GM10248 (cell line): ENCODE results near the gene RPL22.

Experiments used
- CTCF ChIA-PET: fragments of 300-600 bp; sonication (Branson Sonifier 250); formaldehyde crosslinking; extraction: SDS; loops from one replicate; lab custom pipeline; 2021; ENCODE audit warnings: antibody characterized with exemption; lab: Yijun Ruan, JAX
- POLR2A ChIA-PET: fragments of 350-650 bp; sonication (Branson Sonifier 250); formaldehyde crosslinking; extraction: SDS; loops from one replicate; lab custom pipeline; 2020; ENCODE audit warnings: antibody characterized with exemption; lab: Yijun Ruan, JAX
- DNase-seq: peaks from one replicate; pipeline ENCODE4 v3.0.0; 2012; ENCODE audit errors: extremely low spot score
- TF ChIP-seq, protein P1 (sequence below): IDR thresholded peaks from 2 replicates; pipeline ENCODE4 v1.5.1; 2012; ENCODE audit warnings: mild to moderate bottlenecking, low read depth; ENCODE audit errors: extremely low read depth, missing control alignments, control extremely low read depth

The RPL22 gene

DNA sequence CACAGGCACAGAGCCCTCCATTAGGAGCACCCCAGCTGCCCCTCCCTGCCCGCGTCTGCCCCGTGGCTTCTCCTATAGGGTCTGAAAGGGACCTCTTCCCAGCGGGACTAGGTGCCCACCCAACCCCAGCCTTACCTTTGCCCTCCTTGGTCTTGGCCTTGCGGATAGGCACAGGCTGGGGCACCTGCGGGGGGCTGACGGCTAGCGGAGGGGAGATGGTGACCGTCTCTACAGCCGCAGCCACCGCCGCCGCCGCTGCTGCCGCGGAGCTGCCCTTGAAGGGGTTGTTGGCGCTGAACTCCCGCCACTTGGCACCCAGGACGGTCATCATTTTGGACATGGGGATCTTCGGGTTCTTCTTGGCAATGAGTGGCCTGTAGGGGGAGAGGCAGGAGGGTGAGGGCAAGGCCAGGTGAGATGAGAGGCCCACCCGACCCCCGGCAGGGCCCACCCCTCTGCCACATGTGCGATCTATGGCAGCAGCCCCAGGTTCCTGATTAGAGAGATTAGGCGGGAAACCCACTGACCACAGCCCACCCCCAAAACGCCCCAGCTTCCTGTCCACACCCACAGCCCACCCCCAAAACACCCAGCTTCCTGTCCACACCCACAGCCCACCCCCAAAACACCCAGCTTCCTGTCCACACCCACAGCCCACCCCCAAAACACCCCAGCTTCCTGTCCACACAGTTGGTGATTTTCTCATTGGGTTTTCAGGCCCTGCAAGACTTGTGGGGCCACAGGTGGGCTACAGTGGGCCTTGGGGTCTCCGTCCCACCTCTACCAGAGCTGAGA, 44.7 kb downstream of the RPL22 start:
- ChIA-PET CTCF (no interaction called here), POLR2A (no interaction called here)
- TF ChIP-seq, protein P1, sequence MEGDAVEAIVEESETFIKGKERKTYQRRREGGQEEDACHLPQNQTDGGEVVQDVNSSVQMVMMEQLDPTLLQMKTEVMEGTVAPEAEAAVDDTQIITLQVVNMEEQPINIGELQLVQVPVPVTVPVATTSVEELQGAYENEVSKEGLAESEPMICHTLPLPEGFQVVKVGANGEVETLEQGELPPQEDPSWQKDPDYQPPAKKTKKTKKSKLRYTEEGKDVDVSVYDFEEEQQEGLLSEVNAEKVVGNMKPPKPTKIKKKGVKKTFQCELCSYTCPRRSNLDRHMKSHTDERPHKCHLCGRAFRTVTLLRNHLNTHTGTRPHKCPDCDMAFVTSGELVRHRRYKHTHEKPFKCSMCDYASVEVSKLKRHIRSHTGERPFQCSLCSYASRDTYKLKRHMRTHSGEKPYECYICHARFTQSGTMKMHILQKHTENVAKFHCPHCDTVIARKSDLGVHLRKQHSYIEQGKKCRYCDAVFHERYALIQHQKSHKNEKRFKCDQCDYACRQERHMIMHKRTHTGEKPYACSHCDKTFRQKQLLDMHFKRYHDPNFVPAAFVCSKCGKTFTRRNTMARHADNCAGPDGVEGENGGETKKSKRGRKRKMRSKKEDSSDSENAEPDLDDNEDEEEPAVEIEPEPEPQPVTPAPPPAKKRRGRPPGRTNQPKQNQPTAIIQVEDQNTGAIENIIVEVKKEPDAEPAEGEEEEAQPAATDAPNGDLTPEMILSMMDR, result no peak

DNA sequence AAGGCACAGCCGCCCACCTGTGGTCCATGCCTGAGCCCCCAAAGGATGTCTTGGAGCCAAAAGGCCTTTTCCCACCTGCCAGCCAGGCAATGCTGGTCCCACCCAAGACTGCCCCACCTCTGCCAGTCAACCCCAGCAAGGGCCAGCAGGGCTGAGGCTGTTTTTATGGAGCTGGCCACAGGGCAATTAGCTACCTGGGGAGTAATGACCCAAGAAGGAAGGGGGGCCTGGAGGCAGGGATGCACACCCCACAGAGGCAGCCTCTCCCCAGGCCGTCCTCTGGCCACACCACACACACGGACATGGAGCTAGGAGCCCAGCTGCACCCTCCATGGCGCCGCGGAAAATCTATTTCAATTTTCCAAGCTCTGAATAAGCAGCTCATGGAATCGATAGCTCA, 46.5 kb downstream of the RPL22 start:
- POLR2A ChIA-PET, result no interaction called here
- DNase-seq, result no peak
- CTCF ChIA-PET, result interaction anchor here (1.1 kb wide), 1 partner anchor 28 kb away, joined by 3 read pairs; no protein-coding TSS in a partner anchor
- TF ChIP-seq, protein P1, result no peak

More for the DNA sequence above, 44.7 kb downstream of the RPL22 start:
- DNase-seq, result no peak

DNA sequence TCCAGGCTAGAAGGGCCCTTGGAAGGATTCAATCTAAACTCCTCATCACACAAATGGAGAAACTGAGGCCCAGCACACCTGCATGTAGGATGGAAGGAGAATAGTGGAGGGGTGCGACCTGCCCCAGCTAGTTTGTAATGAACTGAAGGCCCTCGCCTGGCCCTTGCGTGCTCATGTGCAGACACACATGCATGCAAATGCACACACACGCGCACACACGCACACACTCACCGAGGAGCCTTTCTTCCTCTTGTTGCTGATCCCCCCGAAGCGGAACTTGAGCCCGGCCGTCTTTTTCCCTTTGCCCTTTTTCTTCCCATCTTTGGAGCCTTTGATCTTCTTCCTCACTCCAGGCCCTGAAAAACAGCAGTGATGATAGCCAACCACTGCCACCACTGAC, 47.2 kb downstream of the RPL22 start:
- TF ChIP-seq, protein P1, result no peak
- ChIA-PET POLR2A (no interaction called here), CTCF (no interaction called here)
- no peak for DNase-seq

DNA sequence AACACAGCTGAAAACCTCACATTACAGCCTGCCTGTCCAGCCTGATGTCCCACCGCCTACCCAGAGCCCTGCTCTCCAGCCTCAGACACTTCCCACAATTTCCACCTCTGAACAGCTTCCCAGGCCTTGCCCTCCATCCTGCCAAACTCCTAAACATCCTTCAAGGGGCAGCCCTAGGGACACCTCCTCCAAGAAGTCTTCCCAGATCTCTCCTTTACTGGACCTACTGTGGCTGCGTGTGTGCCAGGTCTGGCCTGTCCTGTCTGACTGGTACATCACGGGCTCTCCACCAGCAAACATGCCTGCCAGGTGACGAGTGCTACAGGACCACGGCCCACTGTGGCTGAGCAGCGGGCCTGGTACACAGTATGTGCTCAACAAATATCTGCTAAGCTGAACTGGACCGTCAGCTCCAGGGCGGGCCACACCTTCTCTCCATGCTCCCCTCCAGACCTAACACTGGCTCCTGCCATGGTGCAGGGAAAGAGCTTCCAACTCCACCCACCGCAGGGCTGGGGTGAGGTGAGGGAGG, 48.0 kb downstream of the RPL22 start:
- TF ChIP-seq, protein P1, result no peak
- CTCF ChIA-PET, result no interaction called here
- no peak for DNase-seq
- POLR2A ChIA-PET, result no interaction called here

DNA sequence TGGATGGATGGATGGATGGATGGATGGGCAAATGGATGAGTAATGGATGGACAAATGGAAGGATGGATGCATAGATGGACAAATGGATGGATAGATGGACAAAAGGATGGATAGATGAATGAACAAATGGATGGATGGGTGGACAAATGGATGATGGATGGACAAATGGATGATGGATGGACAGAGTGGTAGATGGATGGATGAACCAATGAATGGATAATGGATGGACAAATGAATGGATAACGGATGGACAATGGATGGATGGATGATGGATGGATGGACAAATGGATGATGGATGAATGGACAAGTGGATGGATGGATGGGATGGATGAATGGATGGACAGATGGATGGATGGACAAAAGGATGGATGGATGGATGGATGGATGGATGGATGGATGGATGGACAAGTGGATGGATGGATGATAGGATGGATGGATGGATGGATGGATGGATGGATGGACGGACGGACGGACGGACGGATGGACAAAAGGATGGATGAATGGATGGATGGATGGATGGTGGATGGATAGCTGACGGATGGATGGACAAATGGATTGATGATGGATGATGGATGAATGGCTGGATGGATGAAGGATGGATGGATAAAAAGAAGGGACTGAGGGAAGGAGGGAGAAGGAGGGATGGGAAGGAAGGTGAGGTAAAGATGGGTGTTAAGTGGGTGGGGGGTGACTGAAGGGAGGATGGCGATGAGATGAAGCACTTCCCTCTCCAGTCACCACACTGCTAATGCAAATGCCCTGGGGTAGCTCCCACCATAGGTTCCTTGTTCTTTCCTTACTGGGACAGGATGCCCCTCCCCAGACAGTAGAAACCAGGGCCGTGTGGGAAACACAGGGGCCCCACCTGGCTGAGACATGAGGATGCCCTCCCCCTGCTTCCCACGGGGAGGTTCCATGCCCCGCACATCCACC, 49.1 kb downstream of the RPL22 start:
- ChIA-PET CTCF (no interaction called here), POLR2A (no interaction called here)
- TF ChIP-seq, protein P1, result no peak

DNA sequence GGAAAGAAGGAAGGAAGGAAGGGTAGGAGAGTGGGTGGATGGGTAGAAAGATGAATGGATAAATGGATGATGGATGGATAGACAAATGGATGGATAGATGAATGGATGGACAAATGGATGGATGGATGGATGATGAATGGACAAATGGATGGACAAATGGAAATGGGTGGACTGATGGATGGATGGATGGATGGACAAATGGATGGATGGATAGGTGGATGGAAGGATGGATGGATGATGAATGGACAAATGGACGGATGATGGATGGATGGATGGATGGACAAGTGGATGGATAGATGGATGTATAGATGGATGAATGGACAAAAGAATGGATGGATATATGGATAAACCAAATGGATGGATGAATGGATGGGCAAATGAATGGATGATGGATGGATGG, 49.8 kb downstream of the RPL22 start:
- CTCF ChIA-PET, result no interaction called here

More for the DNA sequence above, 49.1 kb downstream of the RPL22 start:
- no peak for DNase-seq

More for the DNA sequence above, 49.8 kb downstream of the RPL22 start:
- no peak for DNase-seq
- TF ChIP-seq, protein P1, result no peak
- POLR2A ChIA-PET, result no interaction called here
